H9 (cell line): ENCODE measurements around the gene CFAP161. TPM values are rescaled to one million over a fixed set of nuclear protein-coding genes. Genes with fewer than 3 reads are reported as not detected.

Experiments
- DNase-seq: peaks from one replicate; pipeline ENCODE4 v3.0.0-alpha.2; 2017
- H2AFZ ChIP-seq: one replicate; pipeline ENCODE4 v1.6.1; 2013; ENCODE audit warnings: mild to moderate bottlenecking, low read length, control low read depth, moderate library complexity
- H2AK5ac ChIP-seq: 2 replicates; pipeline ENCODE4 v1.6.1; 2013; ENCODE audit warnings: low read length, control low read depth, mixed read lengths; ENCODE audit not compliant: insufficient read length
- H2BK120ac ChIP-seq: one replicate; pipeline ENCODE4 v1.6.1; 2013; ENCODE audit warnings: low read depth, mild to moderate bottlenecking, low read length, control low read depth, inconsistent platforms; ENCODE audit not compliant: poor library complexity, severe bottlenecking
- H2BK12ac ChIP-seq: 2 replicates; pipeline ENCODE4 v1.6.1; 2013; ENCODE audit warnings: low read length, control low read depth, mixed read lengths, low read depth; ENCODE audit not compliant: insufficient read length
- H2BK15ac ChIP-seq: 2 replicates; pipeline ENCODE4 v1.6.1; 2013; ENCODE audit warnings: low read depth, low read length, control low read depth
- H2BK20ac ChIP-seq: one replicate; pipeline ENCODE4 v1.6.1; 2013; ENCODE audit warnings: low read depth, mild to moderate bottlenecking, low read length, control low read depth, inconsistent platforms; ENCODE audit not compliant: poor library complexity, severe bottlenecking
- H2BK5ac ChIP-seq: 2 replicates; pipeline ENCODE4 v1.6.1; 2013; ENCODE audit warnings: low read length, control low read depth, mixed read lengths; ENCODE audit not compliant: insufficient read length
- H3K14ac ChIP-seq: 2 replicates; pipeline ENCODE4 v1.6.1; 2013; ENCODE audit warnings: low read length, control low read depth; ENCODE audit not compliant: insufficient read depth
- H3K18ac ChIP-seq: 2 replicates; pipeline ENCODE4 v1.6.1; 2013; ENCODE audit warnings: low read depth, mild to moderate bottlenecking, mixed read lengths, low read length, control low read depth; ENCODE audit not compliant: insufficient read length
- H3K23ac ChIP-seq: 2 replicates; pipeline ENCODE4 v1.6.1; 2013; ENCODE audit warnings: low read length, control low read depth, mixed read lengths, low read depth; ENCODE audit not compliant: insufficient read length
- H3K23me2 ChIP-seq: 2 replicates; pipeline ENCODE4 v1.6.1; 2013; ENCODE audit warnings: low read depth, mild to moderate bottlenecking, mixed read lengths, low read length, control low read depth; ENCODE audit not compliant: insufficient read length, poor library complexity, severe bottlenecking
- H3K27ac ChIP-seq: 2 replicates; pipeline ENCODE4 v1.5.1; 2013; ENCODE audit warnings: low read length, control low read depth, mixed read lengths, low read depth; ENCODE audit not compliant: insufficient read length
- H3K27me3 ChIP-seq: 2 replicates; pipeline ENCODE4 v1.6.1; 2013; ENCODE audit warnings: low read length, control low read depth, inconsistent platforms; ENCODE audit not compliant: insufficient read depth
- H3K4ac ChIP-seq: 2 replicates; pipeline ENCODE4 v1.6.1; 2013; ENCODE audit warnings: low read depth, mild to moderate bottlenecking, control low read depth, inconsistent platforms, low read length, moderate library complexity
- H3K4me1 ChIP-seq: 2 replicates; pipeline ENCODE4 v1.6.1; 2013; ENCODE audit warnings: low read length, control low read depth, inconsistent platforms; ENCODE audit not compliant: insufficient read depth
- H3K4me2 ChIP-seq: 2 replicates; pipeline ENCODE4 v1.6.1; 2013; ENCODE audit warnings: low read length, control low read depth, mixed read lengths; ENCODE audit not compliant: insufficient read length, insufficient read depth
- H3K56ac ChIP-seq: 2 replicates; pipeline ENCODE4 v1.6.1; 2013; ENCODE audit warnings: low read depth, mild to moderate bottlenecking, mixed read lengths, low read length, control low read depth; ENCODE audit not compliant: insufficient read length
- H3K79me1 ChIP-seq: 2 replicates; pipeline ENCODE4 v1.6.1; 2013; ENCODE audit warnings: low read depth, mild to moderate bottlenecking, moderate library complexity, low read length, control low read depth, inconsistent platforms; ENCODE audit not compliant: insufficient read depth, poor library complexity, severe bottlenecking
- H3K79me2 ChIP-seq: 2 replicates; pipeline ENCODE4 v1.6.1; 2013; ENCODE audit warnings: low read length, control low read depth, inconsistent platforms; ENCODE audit not compliant: insufficient read depth
- H3K9ac ChIP-seq: 2 replicates; pipeline ENCODE4 v1.6.1; 2013; ENCODE audit warnings: low read length, control low read depth, mixed read lengths; ENCODE audit not compliant: insufficient read length; ENCODE audit errors: extremely low read depth
- H3K9me3 ChIP-seq: one replicate; pipeline ENCODE4 v1.6.1; 2013; ENCODE audit warnings: low read depth, low read length, inconsistent platforms; ENCODE audit not compliant: control insufficient read depth
- H3T11ph ChIP-seq: one replicate; pipeline ENCODE4 v1.6.1; 2013; ENCODE audit warnings: mild to moderate bottlenecking, low read length, control low read depth, inconsistent platforms
- H4K20me1 ChIP-seq: one replicate; pipeline ENCODE4 v1.6.1; 2013; ENCODE audit not compliant: control insufficient read depth, insufficient read length, insufficient read depth
- H4K5ac ChIP-seq: 2 replicates; pipeline ENCODE4 v1.6.1; 2013; ENCODE audit warnings: low read depth, mild to moderate bottlenecking, mixed read lengths, low read length, control low read depth; ENCODE audit not compliant: insufficient read length
- H4K8ac ChIP-seq: replicated peaks from 2 replicates; pipeline ENCODE4 v1.6.1; 2013; ENCODE audit warnings: low read length, control low read depth, mixed read lengths, low read depth; ENCODE audit not compliant: insufficient read length
- H4K91ac ChIP-seq: 2 replicates; pipeline ENCODE4 v1.6.1; 2013; ENCODE audit warnings: low read depth, mild to moderate bottlenecking, moderate library complexity, mixed read lengths, low read length, control low read depth; ENCODE audit not compliant: insufficient read length
- H3K27ac Mint-ChIP-seq, 3 experiments: 2 replicates in 2 of 3; 3 replicates in 1 of 3; pipeline ENCODE4 v1.8.0; 2020 to 2021; ENCODE audit warnings: mixed read lengths in 3 of 3, mild to moderate bottlenecking in 1 of 3, moderate library complexity in 1 of 3
- H3K27me3 Mint-ChIP-seq: 2 replicates; pipeline ENCODE4 v1.8.0; 2021; ENCODE audit warnings: low read depth, mild to moderate bottlenecking, moderate library complexity, mixed read lengths
- H3K36me3 Mint-ChIP-seq, 3 experiments: 2 replicates in 2 of 3; 3 replicates in 1 of 3; pipeline ENCODE4 v1.8.0; 2020 to 2021; ENCODE audit warnings: low read depth in 3 of 3, mixed read lengths in 3 of 3; ENCODE audit not compliant: insufficient read depth in 1 of 3
- H3K4me1 Mint-ChIP-seq, 2 experiments: 2 replicates each; pipeline ENCODE4 v1.8.0; 2020; ENCODE audit warnings: mixed read lengths in 2 of 2
- H3K4me3 Mint-ChIP-seq, 2 experiments: 2 replicates in 1 of 2; 3 replicates in 1 of 2; pipeline ENCODE4 v1.8.0; 2020 to 2021; ENCODE audit warnings: mild to moderate bottlenecking in 2 of 2, mixed read lengths in 2 of 2, moderate library complexity in 1 of 2
- H3K9me3 Mint-ChIP-seq, 2 experiments: 2 replicates in 1 of 2; 3 replicates in 1 of 2; pipeline ENCODE4 v1.8.0; 2020; ENCODE audit warnings: mild to moderate bottlenecking in 2 of 2, mixed read lengths in 2 of 2, moderate library complexity in 1 of 2
- CTCF ChIP-seq: fragments of 200-600 bp; sonication (generic); conservative IDR thresholded peaks from 3 replicates; pipeline ENCODE4 v1.8.0; 2021; ENCODE audit warnings: antibody characterized with exemption, mild to moderate bottlenecking
- WGBS: extraction: QIAGEN DNeasy Blood & Tissue Kit; methylation state at CpG from one replicate; pipeline ENCODE4 v1.1.7; 2013; ENCODE audit warnings: missing lambda C conversion rate, low lambda C conversion rate, mixed read lengths; ENCODE audit not compliant: insufficient read length; ENCODE audit errors: extremely low coverage; 5-methylcytosine and 5-hydroxymethylcytosine counted together
- total RNA-seq: library from RNA; stranded (reverse); gene quantifications from 2 replicates; pipeline ENCODE4 v1.2.1, GENCODE V29; 2021

CFAP161 gene
- total RNA-seq, 1 experiment from 2014 or later: 0.24 TPM

GRCh38 chr15:81085898-81086297 lies 48.2 kb upstream of the CFAP161 start:
- no peak overlapping the region for H2BK20ac ChIP-seq
- H3K27ac ChIP-seq: no peak overlapping the region
- H4K91ac ChIP-seq: no peak overlapping the region
- no peak overlapping the region for H3T11ph ChIP-seq
- H3K4me1 ChIP-seq: no peaks in the 10 kb centered on the region
- no peak overlapping the region for H3K56ac ChIP-seq
- no peaks in the 10 kb centered on the region for H3K23me2 ChIP-seq
- no peak overlapping the region for H3K4me2 ChIP-seq
- H2BK15ac ChIP-seq: no peak overlapping the region
- peaks cover 0 to 3% of the 10 kb centered on the region in 2 experiments; a peak in 2 of 4 replicates for H3K4me1 Mint-ChIP-seq
- H3K4me3 Mint-ChIP-seq: no peak overlapping the region
- H3K14ac ChIP-seq: no peak overlapping the region
- DNase-seq: no peak
- H3K27me3 ChIP-seq: no peaks in the 10 kb centered on the region
- no peak overlapping the region for H2BK120ac ChIP-seq
- no peak overlapping the region for H4K8ac ChIP-seq
- H3K79me2 ChIP-seq: no peaks in the 10 kb centered on the region
- no peak overlapping the region for H3K23ac ChIP-seq
- H3K27ac Mint-ChIP-seq: no peak overlapping the region
- H3K36me3 Mint-ChIP-seq: no peaks in the 10 kb centered on the region
- peaks cover 4% of the 10 kb centered on the region; the same call in 1 of the 2 replicates for H3K27me3 Mint-ChIP-seq
- H2AFZ ChIP-seq: no peak overlapping the region
- H4K20me1 ChIP-seq: no peaks in the 10 kb centered on the region
- H2BK5ac ChIP-seq: no peak overlapping the region
- H3K18ac ChIP-seq: no peak overlapping the region
- no peak overlapping the region for H2BK12ac ChIP-seq
- no peak overlapping the region for H4K5ac ChIP-seq
- no peak overlapping the region for H3K9ac ChIP-seq
- no peaks in the 10 kb centered on the region for H3K9me3 ChIP-seq
- no CpG with 5 or more reads among the region's 5 CpGs for WGBS
- H3K79me1 ChIP-seq: no peaks in the 10 kb centered on the region
- H3K9me3 Mint-ChIP-seq: no peaks in the 10 kb centered on the region
- no peak overlapping the region for H3K4ac ChIP-seq
- no peak overlapping the region for H2AK5ac ChIP-seq
- no peak for TF ChIP-seq CTCF
